ENCODE results near the gene TPD52L2.
"Not testable (repeated sequence)": the region's sequence is repeated elsewhere in the genome, so short reads cannot be mapped to it uniquely, and the experiment has no call there.

The TPD52L2 gene

GRCh38 chr20:63835021-63835858, 29.8 kb upstream of the TPD52L2 start:
- DNase-seq (ENCODE audit: low read depth): no peak

GRCh38 chr20:63836458-63837344, 28.4 kb upstream of the TPD52L2 start:
- no peak for DNase-seq (ENCODE audit: low read depth)

GRCh38 chr20:63837479-63837878, 27.6 kb upstream of the TPD52L2 start:
- DNase-seq (ENCODE audit: low read depth): no peak

GRCh38 chr20:63839620-63840019, 25.4 kb upstream of the TPD52L2 start:
- no peak for DNase-seq (ENCODE audit: low read depth)

- no peak for DNase-seq (ENCODE audit: low read depth)
Measured at GRCh38 chr20:63840405-63840828, 24.7 kb upstream of the TPD52L2 start.

- no peak for DNase-seq (ENCODE audit: low read depth)
Measured at GRCh38 chr20:63842258-63842657, 22.8 kb upstream of the TPD52L2 start.

GRCh38 chr20:63843222-63843621, 21.8 kb upstream of the TPD52L2 start:
- DNase-seq (ENCODE audit: low read depth): no peak

- no peak for DNase-seq (ENCODE audit: low read depth)
Measured at GRCh38 chr20:63843778-63844177, 21.3 kb upstream of the TPD52L2 start.

- DNase-seq (ENCODE audit: low read depth): no peak
Measured at GRCh38 chr20:63844511-63844991, 20.5 kb upstream of the TPD52L2 start.

GRCh38 chr20:63846128-63846771, 18.8 kb upstream of the TPD52L2 start:
- no peak for DNase-seq (ENCODE audit: low read depth)

GRCh38 chr20:63846888-63847236, 18.2 kb upstream of the TPD52L2 start:
- DNase-seq (ENCODE audit: low read depth): no peak

- DNase-seq (ENCODE audit: low read depth): no peak
Measured at GRCh38 chr20:63847237-63848002, 17.6 kb upstream of the TPD52L2 start.

GRCh38 chr20:63848003-63848911, 16.8 kb upstream of the TPD52L2 start:
- no peak for DNase-seq (ENCODE audit: low read depth)

GRCh38 chr20:63850689-63851547, 14.2 kb upstream of the TPD52L2 start:
- no peak for DNase-seq (ENCODE audit: low read depth)

- not testable (repeated sequence) for DNase-seq (ENCODE audit: low read depth)
Measured at GRCh38 chr20:63851548-63851943, 13.5 kb upstream of the TPD52L2 start.

- DNase-seq (ENCODE audit: low read depth): not testable (repeated sequence)
Measured at GRCh38 chr20:63853733-63854068, 11.4 kb upstream of the TPD52L2 start.

GRCh38 chr20:63854069-63854765, 10.9 kb upstream of the TPD52L2 start:
- no peak for DNase-seq (ENCODE audit: low read depth)

GRCh38 chr20:63854766-63855362, 10.2 kb upstream of the TPD52L2 start:
- no peak for DNase-seq (ENCODE audit: low read depth)

Measured in activated T-cell treated with anti-CD3 and anti-CD28 coated beads for 1 hour (primary cell).